HG02610 (cell line): ENCODE measurements around the gene MUC20.
"Not testable (repeated sequence)": the region's sequence is repeated elsewhere in the genome, so short reads cannot be mapped to it uniquely, and the experiment has no call there.

ENCODE experiments used
- ATAC-seq: cut with Tn5 transposase; IDR thresholded peaks from one replicate; pipeline ENCODE4 v1.9.1; 2021; ENCODE audit warnings: mild to moderate bottlenecking, moderate library complexity; ENCODE audit not compliant: unreplicated experiment

The MUC20 gene

GRCh38 chr3:195728789-195729188 is 8.0 kb downstream of the MUC20 start:
- ATAC-seq = not testable (repeated sequence)

GRCh38 chr3:195729476-195730251 is 8.9 kb downstream of the MUC20 start:
- ATAC-seq = no peak

GRCh38 chr3:195731356-195731905 is 10.7 kb downstream of the MUC20 start:
- no peak for ATAC-seq

- ATAC-seq = no peak
Observed at GRCh38 chr3:195732940-195733339, 12.2 kb downstream of the MUC20 start.

- ATAC-seq = no peak
Observed at GRCh38 chr3:195735036-195735695, 14.4 kb downstream of the MUC20 start.

GRCh38 chr3:195736866-195737490 is 16.2 kb downstream of the MUC20 start:
- no peak for ATAC-seq

GRCh38 chr3:195737782-195738181 is 17.0 kb downstream of the MUC20 start:
- not testable (repeated sequence) for ATAC-seq

GRCh38 chr3:195738274-195739044 is 17.7 kb downstream of the MUC20 start:
- no peak for ATAC-seq

GRCh38 chr3:195739561-195740111 is 18.9 kb downstream of the MUC20 start:
- ATAC-seq = no peak

- no peak for ATAC-seq
Observed at GRCh38 chr3:195744437-195744836, 23.7 kb downstream of the MUC20 start.

- ATAC-seq = no peak
Observed at GRCh38 chr3:195746346-195746745, 25.6 kb downstream of the MUC20 start.

GRCh38 chr3:195746751-195747150 is 26.0 kb downstream of the MUC20 start:
- no peak for ATAC-seq

- no peak for ATAC-seq
Observed at GRCh38 chr3:195748661-195749060, 27.9 kb downstream of the MUC20 start.

GRCh38 chr3:195749101-195749500 is 28.3 kb downstream of the MUC20 start:
- ATAC-seq = not testable (repeated sequence)

- ATAC-seq = no peak
Observed at GRCh38 chr3:195750797-195751520, 30.2 kb downstream of the MUC20 start.

GRCh38 chr3:195751560-195751959 is 30.8 kb downstream of the MUC20 start:
- no peak for ATAC-seq

GRCh38 chr3:195752066-195752465 is 31.3 kb downstream of the MUC20 start:
- no peak for ATAC-seq

GRCh38 chr3:195752546-195753331 is 32.0 kb downstream of the MUC20 start:
- no peak for ATAC-seq

GRCh38 chr3:195753581-195753980 is 32.8 kb downstream of the MUC20 start:
- ATAC-seq = no peak
